Measurements from ENCODE around the gene RNASE13. TPM values are rescaled to one million over a fixed set of nuclear protein-coding genes. Genes with fewer than 3 reads are reported as not detected.
"Not testable (repeated sequence)": the region's sequence is repeated elsewhere in the genome, so short reads cannot be mapped to it uniquely, and the experiment has no call there.

Gene RNASE13
- total and polyA plus RNA-seq, 4 donors, result not detected

GRCh38 chr14:20986811-20987210, 47.8 kb downstream of the RNASE13 start:
- Histone ChIP-seq H3K9me3 (ENCODE audit: control insufficient read depth in 4 of 4, insufficient read depth in 3 of 4, low read length in 3 of 4) (no peaks in the 10 kb centered on the region), H3K4me3 (no peak overlapping the region), H3K27me3 (ENCODE audit: control insufficient read depth in 3 of 3, insufficient read depth in 3 of 3, low read length in 2 of 3) (no peaks in the 10 kb centered on the region), H3K27ac (ENCODE audit: low read depth in 1 of 2, low read length in 1 of 2) (no peak overlapping the region), H3K36me3 (ENCODE audit: control insufficient read depth in 4 of 4, insufficient read depth in 4 of 4, low read length in 4 of 4) (peaks cover 0 to 3% (median under 1%) of the 10 kb centered on the region in 4 donors), H3K4me1 (ENCODE audit: control insufficient read depth in 5 of 5, insufficient read depth in 5 of 5, low read length in 5 of 5) (peaks cover 0 to 15% (median 6%) of the 10 kb centered on the region in 5 donors), H3K9ac (ENCODE audit: insufficient read depth in 1 of 2, low read length in 2 of 2) (no peak overlapping the region)
- ATAC-seq (ENCODE audit: insufficient read depth, low FRiP score) (no peak), DNase-seq (no peak)
- no peak for TF ChIP-seq CTCF (IDR thresholded peaks at IDR 0.05; ENCODE audit: control extremely low read depth, extremely low read depth)
- 56 to 79% methylated on average over 2 of the region's 2 CpGs for whole genome bisulfite sequencing, 2 donors

- H3K4me1 ChIP-seq (ENCODE audit: control insufficient read depth in 5 of 5, insufficient read depth in 5 of 5, low read length in 5 of 5); H3K4me3 ChIP-seq; H3K9ac ChIP-seq (ENCODE audit: insufficient read depth in 1 of 2, low read length in 2 of 2); H3K36me3 ChIP-seq (ENCODE audit: control insufficient read depth in 4 of 4, insufficient read depth in 4 of 4, low read length in 4 of 4); H3K27ac ChIP-seq (ENCODE audit: low read depth in 1 of 2, low read length in 1 of 2); H3K27me3 ChIP-seq (ENCODE audit: control insufficient read depth in 3 of 3, insufficient read depth in 3 of 3, low read length in 2 of 3); DNase-seq; ATAC-seq (ENCODE audit: insufficient read depth, low FRiP score); H3K9me3 ChIP-seq (ENCODE audit: control insufficient read depth in 4 of 4, insufficient read depth in 3 of 4, low read length in 3 of 4): not testable (repeated sequence)
- WGBS, 2 donors, result 79 to 90% methylated on average over 4 of the region's 4 CpGs
Measured at GRCh38 chr14:20985650-20986049, 49.0 kb downstream of the RNASE13 start.

Other genes with a start within 250 kb of the RNASE13 start
- gene RNASE1, start 232.0 kb downstream of the RNASE13 start, total RNA-seq, result 100 to 1,000 TPM; 511 to 773 TPM
- gene RNASE1, start 232.0 kb downstream of the RNASE13 start, polyA plus RNA-seq, result 1,000 to 10,000 TPM; 1,226 to 1,326 TPM
- gene RNASE3, start 143.4 kb downstream of the RNASE13 start, total RNA-seq, result under 1 TPM in 1 of 2 donors, not detected in 1; 0.31 TPM
- gene RNASE3, start 143.4 kb downstream of the RNASE13 start, polyA plus RNA-seq, result 1 to 10 TPM in 1 of 2 donors, under 1 TPM in 1; 0.79 to 2.5 TPM
- 1 to 10 TPM; 2.4 to 7.8 TPM for gene RNASE2, start 79.3 kb downstream of the RNASE13 start, total RNA-seq
- 10 to 100 TPM in 1 of 2 donors, 1 to 10 TPM in 1; 8.7 to 65.0 TPM for gene RNASE2, start 79.3 kb downstream of the RNASE13 start, polyA plus RNA-seq
- gene METTL17, start 44.8 kb downstream of the RNASE13 start, total RNA-seq, result 10 to 100 TPM; 53.8 to 59.6 TPM
- gene METTL17, start 44.8 kb downstream of the RNASE13 start, polyA plus RNA-seq, result 10 to 100 TPM; 51.2 to 67.1 TPM
- gene SLC39A2, start 35.5 kb downstream of the RNASE13 start, total RNA-seq, result not detected
- under 1 TPM; 0.02 to 0.08 TPM for gene SLC39A2, start 35.5 kb downstream of the RNASE13 start, polyA plus RNA-seq
- gene NDRG2, start 9.7 kb downstream of the RNASE13 start, total RNA-seq, result 100 to 1,000 TPM in 1 of 2 donors, 10 to 100 TPM in 1; 50.6 to 112 TPM
- 10 to 100 TPM; 46.1 to 66.7 TPM for gene NDRG2, start 9.7 kb downstream of the RNASE13 start, polyA plus RNA-seq
- gene TPPP2, start 4.6 kb downstream of the RNASE13 start, total RNA-seq, result under 1 TPM in 1 of 2 donors, not detected in 1; 0.65 TPM
- gene TPPP2, start 4.6 kb downstream of the RNASE13 start, polyA plus RNA-seq, result not detected
- gene RNASE7, start 7.6 kb upstream of the RNASE13 start, total RNA-seq, result not detected
- under 1 TPM; 0.13 to 0.18 TPM for gene RNASE7, start 7.6 kb upstream of the RNASE13 start, polyA plus RNA-seq
- not detected for gene RNASE8, start 23.0 kb upstream of the RNASE13 start, total RNA-seq
- not detected for gene RNASE8, start 23.0 kb upstream of the RNASE13 start, polyA plus RNA-seq
- gene ARHGEF40, start 35.5 kb upstream of the RNASE13 start, total RNA-seq, result 10 to 100 TPM; 36.7 to 48.6 TPM
- gene ARHGEF40, start 35.5 kb upstream of the RNASE13 start, polyA plus RNA-seq, result 10 to 100 TPM; 13.1 to 17.8 TPM
- 10 to 100 TPM in 1 of 2 donors, 1 to 10 TPM in 1; 8.0 to 48.5 TPM for gene ZNF219, start 63.8 kb upstream of the RNASE13 start, total RNA-seq
- gene ZNF219, start 63.8 kb upstream of the RNASE13 start, polyA plus RNA-seq, result 10 to 100 TPM; 21.6 to 38.3 TPM
- gene TMEM253, start 66.3 kb upstream of the RNASE13 start, total RNA-seq, result under 1 TPM; 0.20 to 0.52 TPM
- gene TMEM253, start 66.3 kb upstream of the RNASE13 start, polyA plus RNA-seq, result under 1 TPM; 0.24 to 0.43 TPM
- gene OR5AU1, start 121.3 kb upstream of the RNASE13 start, total RNA-seq, result not detected
- gene OR5AU1, start 121.3 kb upstream of the RNASE13 start, polyA plus RNA-seq, result not detected
- gene HNRNPC, start 234.6 kb upstream of the RNASE13 start, total RNA-seq, result 100 to 1,000 TPM; 302 to 508 TPM
- 100 to 1,000 TPM; 576 to 589 TPM for gene HNRNPC, start 234.6 kb upstream of the RNASE13 start, polyA plus RNA-seq
- under 1 TPM; 0.43 to 0.65 TPM for gene RPGRIP1, start 245.3 kb upstream of the RNASE13 start, total RNA-seq
- gene RPGRIP1, start 245.3 kb upstream of the RNASE13 start, polyA plus RNA-seq, result under 1 TPM; 0.33 to 0.58 TPM